Fibroblast of villous mesenchyme (primary cell): ENCODE measurements around the gene CHRNA4. TPM values are rescaled to one million over a fixed set of nuclear protein-coding genes. Genes with fewer than 3 reads are reported as not detected.

Source experiments
- DNase-seq: peaks from one replicate; pipeline ENCODE4 v3.0.0-alpha.2; 2010; ENCODE audit warnings: low read depth
- H3K4me3 ChIP-seq: 2 replicates; pipeline ENCODE4 v1.5.1; 2011; ENCODE audit warnings: low read depth, mild to moderate bottlenecking, low read length
- total RNA-seq: library from RNA; depleted of rRNA; stranded (reverse); fragments of >200 nt; gene quantifications from 2 replicates; pipeline ENCODE4 v1.2.3, GENCODE V29; 2012
- TF ChIP-seq, protein P1 (sequence below): IDR thresholded peaks from 2 replicates; pipeline ENCODE4 v1.5.1; 2012; ENCODE audit warnings: low read depth, mild to moderate bottlenecking, low read length; ENCODE audit not compliant: insufficient read depth

CHRNA4 gene
- total RNA-seq, 1 donor: not detected

- no peak overlapping the region for H3K4me3 ChIP-seq
- DNase-seq: no peak
- TF ChIP-seq, protein P1, sequence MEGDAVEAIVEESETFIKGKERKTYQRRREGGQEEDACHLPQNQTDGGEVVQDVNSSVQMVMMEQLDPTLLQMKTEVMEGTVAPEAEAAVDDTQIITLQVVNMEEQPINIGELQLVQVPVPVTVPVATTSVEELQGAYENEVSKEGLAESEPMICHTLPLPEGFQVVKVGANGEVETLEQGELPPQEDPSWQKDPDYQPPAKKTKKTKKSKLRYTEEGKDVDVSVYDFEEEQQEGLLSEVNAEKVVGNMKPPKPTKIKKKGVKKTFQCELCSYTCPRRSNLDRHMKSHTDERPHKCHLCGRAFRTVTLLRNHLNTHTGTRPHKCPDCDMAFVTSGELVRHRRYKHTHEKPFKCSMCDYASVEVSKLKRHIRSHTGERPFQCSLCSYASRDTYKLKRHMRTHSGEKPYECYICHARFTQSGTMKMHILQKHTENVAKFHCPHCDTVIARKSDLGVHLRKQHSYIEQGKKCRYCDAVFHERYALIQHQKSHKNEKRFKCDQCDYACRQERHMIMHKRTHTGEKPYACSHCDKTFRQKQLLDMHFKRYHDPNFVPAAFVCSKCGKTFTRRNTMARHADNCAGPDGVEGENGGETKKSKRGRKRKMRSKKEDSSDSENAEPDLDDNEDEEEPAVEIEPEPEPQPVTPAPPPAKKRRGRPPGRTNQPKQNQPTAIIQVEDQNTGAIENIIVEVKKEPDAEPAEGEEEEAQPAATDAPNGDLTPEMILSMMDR: no peak
Measured at GRCh38 chr20:63366390-63367365, 5.5 kb upstream of the CHRNA4 start.

GRCh38 chr20:63365601-63366389 lies 4.6 kb upstream of the CHRNA4 start:
- H3K4me3 ChIP-seq: no peak overlapping the region
- TF ChIP-seq, protein P1: no peak
- no peak for DNase-seq

DNA sequence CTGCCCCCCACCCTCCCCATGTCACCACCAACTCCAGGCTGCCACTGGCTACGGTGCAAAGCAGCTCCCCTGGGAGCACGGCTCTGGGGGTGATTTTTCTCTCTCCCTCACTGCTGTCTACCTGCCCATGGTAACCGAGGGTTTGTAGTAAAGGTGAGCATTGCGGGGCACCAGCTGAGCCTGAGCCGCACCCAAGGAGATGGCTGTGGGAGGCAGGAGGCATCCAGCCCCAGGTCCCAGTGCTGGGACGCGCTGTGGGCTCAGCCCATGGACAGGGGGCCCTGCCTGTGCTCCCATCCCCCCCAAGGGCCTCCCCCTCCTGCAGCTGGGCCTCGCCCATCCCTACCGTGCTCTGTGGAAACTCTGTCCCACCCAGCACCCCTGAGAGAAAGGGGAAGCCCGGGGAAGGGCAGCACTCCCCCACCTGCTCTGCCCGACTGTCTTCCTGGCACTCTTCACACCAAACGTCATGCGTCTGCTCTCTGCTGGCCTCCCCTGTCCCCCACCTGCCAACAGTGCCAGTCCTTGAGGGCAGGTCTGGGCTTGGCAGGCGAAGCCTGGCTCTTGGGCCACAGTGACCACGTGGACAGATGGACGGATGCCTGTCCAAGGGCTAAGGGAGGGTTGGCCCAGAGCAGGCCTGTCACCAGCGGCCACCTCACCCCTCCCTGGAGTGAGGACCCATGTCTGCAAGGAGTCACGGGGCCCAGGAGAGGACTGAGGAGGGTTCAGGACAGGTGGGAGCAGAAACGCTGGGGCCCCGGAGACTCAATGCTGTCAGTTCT lies 3.8 kb upstream of the CHRNA4 start:
- no peak for DNase-seq
- TF ChIP-seq, protein P1: no peak
- no peak overlapping the region for H3K4me3 ChIP-seq

DNA sequence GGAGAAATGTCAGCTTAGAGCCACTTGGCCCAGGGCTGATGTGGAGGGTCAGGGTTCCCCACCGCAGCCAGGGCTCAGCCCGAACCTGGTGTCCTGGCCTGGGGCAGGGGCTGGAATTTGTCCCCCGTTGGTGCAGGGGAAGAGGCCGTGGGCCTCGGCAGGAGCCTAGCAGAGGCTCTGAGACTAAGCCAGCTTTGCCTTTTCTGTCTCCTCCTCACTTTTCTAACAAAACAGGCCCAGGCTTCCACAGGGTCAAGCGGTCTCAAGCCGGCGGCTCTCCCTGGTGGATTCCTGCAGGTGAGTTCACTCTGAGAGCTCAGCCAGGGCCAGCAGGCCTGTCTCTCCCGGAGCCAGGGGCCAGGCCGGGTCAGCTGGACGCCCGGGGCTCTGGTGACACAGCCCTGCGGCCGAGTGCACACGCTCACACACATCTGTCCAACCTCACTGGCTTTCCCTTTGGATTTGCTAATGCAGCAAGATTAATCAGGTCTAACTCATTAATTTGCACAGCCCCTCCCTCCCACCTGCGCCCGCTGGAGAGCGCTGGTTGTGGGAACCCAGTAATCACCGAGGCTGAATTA lies 2.9 kb upstream of the CHRNA4 start:
- TF ChIP-seq, protein P1: no peak
- DNase-seq: no peak
- no peak overlapping the region for H3K4me3 ChIP-seq

GRCh38 chr20:63363013-63363957 lies 2.1 kb upstream of the CHRNA4 start:
- TF ChIP-seq, protein P1: no peak
- H3K4me3 ChIP-seq: no peak overlapping the region
- no peak for DNase-seq
